ENCODE measurements around the gene SAMD11.
A peak's percentile ranks its signal among the peaks of the same experiment; 100 is the strongest.

SAMD11 gene

GRCh38 chr1:930633-931138 lies 7.0 kb downstream of the SAMD11 start:
- TF ChIP-seq NFIC (IDR thresholded peaks at IDR 0.05) (0 out of 2 replicates have a peak, but pooled peaks have one; percentile 13), USF1 (IDR thresholded peaks at IDR 0.05) (no peak)

GRCh38 chr1:931380-932172 lies 7.9 kb downstream of the SAMD11 start:
- TF ChIP-seq NFIC (IDR thresholded peaks at IDR 0.05) = peak; percentile 63
- TF ChIP-seq, protein P1, sequence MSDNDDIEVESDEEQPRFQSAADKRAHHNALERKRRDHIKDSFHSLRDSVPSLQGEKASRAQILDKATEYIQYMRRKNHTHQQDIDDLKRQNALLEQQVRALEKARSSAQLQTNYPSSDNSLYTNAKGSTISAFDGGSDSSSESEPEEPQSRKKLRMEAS (IDR thresholded peaks at IDR 0.05) = no peak

- no peak for TF ChIP-seq RAD21 (IDR thresholded peaks at IDR 0.05; ENCODE audit: low read depth)
- no peak for TF ChIP-seq NFIC (IDR thresholded peaks at IDR 0.05)
- TF ChIP-seq FOXM1 (IDR thresholded peaks at IDR 0.05; ENCODE audit: borderline replicate concordance, low read depth) = no peak
- no peak for TF ChIP-seq CREB1 (IDR thresholded peaks at IDR 0.05; ENCODE audit: low read depth)
These were observed 8.4 kb downstream of the SAMD11 start for GRCh38 chr1:932173-932510.

GRCh38 chr1:932776-933602 lies 9.3 kb downstream of the SAMD11 start:
- TF ChIP-seq FOXM1 (IDR thresholded peaks at IDR 0.05; ENCODE audit: borderline replicate concordance, low read depth) (no peak), RAD21 (IDR thresholded peaks at IDR 0.05; ENCODE audit: low read depth) (no peak), YY1 (IDR thresholded peaks at IDR 0.05; ENCODE audit: low read depth) (no peak), TCF12 (IDR thresholded peaks at IDR 0.05; ENCODE audit: low read depth) (no peak), NFIC (IDR thresholded peaks at IDR 0.05) (peak; percentile 43), CEBPB (IDR thresholded peaks at IDR 0.05) (no peak), EP300 (IDR thresholded peaks at IDR 0.05; ENCODE audit: borderline replicate concordance) (0 out of 2 replicates have a peak, but pooled peaks have one; percentile 19), TEAD4 (IDR thresholded peaks at IDR 0.05) (no peak), REST (IDR thresholded peaks at IDR 0.05; ENCODE audit: low read depth) (no peak), CREB1 (IDR thresholded peaks at IDR 0.05; ENCODE audit: low read depth) (no peak)

- TF ChIP-seq ZBTB7A (IDR thresholded peaks at IDR 0.05; ENCODE audit: low read depth) (no peak), CREB1 (IDR thresholded peaks at IDR 0.05; ENCODE audit: low read depth) (no peak), REST (IDR thresholded peaks at IDR 0.05; ENCODE audit: low read depth) (no peak), EP300 (IDR thresholded peaks at IDR 0.05; ENCODE audit: borderline replicate concordance) (no peak), RAD21 (IDR thresholded peaks at IDR 0.05; ENCODE audit: low read depth) (no peak)
These were observed 9.8 kb downstream of the SAMD11 start for GRCh38 chr1:933603-933940.

DNA sequence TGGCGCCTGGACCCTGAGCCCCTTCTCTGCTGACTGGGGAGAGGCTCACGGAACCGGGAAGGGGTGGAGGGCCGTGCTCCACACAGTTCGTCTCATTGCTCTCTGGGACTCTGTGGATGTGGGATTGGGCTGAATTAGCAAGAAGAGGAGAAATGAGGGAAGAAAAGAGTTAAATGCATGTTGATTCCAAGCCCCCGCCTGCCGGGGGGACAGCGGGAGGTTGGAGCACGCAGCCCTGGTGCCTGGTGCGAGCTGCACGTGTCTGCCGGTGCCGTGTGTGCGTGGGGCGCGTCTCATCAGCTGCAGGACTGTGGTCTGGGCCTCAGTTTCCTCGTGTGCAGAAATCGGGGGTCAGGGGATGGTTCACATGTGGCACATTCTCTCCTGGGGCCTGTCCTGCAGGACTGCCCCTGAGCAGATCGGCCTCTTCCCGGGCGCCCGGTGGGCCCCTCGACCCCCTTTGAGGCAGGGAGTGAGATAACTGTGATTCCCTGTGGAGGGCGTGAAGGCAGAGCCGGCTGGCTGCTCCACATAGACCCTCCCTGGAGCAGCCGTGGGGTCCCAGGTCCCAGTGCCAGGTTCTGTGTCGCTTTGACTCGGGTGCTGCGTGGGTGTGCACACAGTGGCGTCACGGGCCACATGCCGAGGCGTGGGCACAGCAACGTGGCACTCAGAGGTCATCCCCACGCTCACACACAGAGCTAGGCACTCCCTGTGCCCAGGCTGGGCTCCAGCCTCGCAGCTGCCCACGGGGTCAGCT lies 11.4 kb downstream of the SAMD11 start:
- TF ChIP-seq EGR1 (IDR thresholded peaks at IDR 0.05) (0 out of 2 replicates have a peak, but pooled peaks have one; percentile 10), NFIC (IDR thresholded peaks at IDR 0.05) (no peak), YY1 (IDR thresholded peaks at IDR 0.05; ENCODE audit: low read depth) (no peak)

DNA sequence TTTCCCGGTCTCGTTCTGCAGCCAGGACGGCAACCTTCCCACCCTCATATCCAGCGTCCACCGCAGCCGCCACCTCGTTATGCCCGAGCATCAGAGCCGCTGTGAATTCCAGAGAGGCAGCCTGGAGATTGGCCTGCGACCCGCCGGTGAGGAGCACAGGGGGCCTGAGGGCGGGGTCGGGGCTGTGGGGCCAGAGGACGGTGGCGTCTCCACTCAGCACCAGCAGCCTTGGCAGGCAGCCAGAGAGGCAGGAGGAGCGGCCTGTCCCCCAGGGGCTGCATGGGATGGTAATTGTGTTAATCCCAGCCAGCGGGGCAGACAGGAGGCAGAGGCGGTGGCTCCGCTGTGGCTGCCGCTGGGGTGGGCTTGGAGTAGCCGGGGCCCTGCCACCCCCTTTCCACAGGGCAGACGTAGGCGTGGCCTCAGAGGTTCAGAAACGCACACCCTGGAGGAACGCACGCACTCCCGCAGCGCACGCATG lies 12.1 kb downstream of the SAMD11 start:
- TF ChIP-seq NFIC (IDR thresholded peaks at IDR 0.05) (peak; percentile 68), CREB1 (IDR thresholded peaks at IDR 0.05; ENCODE audit: low read depth) (no peak), TAF1 (IDR thresholded peaks at IDR 0.05; ENCODE audit: low read depth) (no peak)
